KMS-11 (cell line): ENCODE results near the gene RAET1E.
"Not testable (repeated sequence)": the region's sequence is repeated elsewhere in the genome, so short reads cannot be mapped to it uniquely, and the experiment has no call there.

Experiments
- H2AFZ ChIP-seq: fragments of 200-600 bp; sonication (generic); 2 replicates; pipeline ENCODE4 v1.6.1; 2016; ENCODE audit warnings: antibody characterized with exemption, mixed run types, low read depth
- H3K27ac ChIP-seq: fragments of 200-600 bp; sonication (generic); 2 replicates; pipeline ENCODE4 v1.6.1; 2016; ENCODE audit warnings: mild to moderate bottlenecking, mixed run types
- H3K27me3 ChIP-seq: fragments of 200-600 bp; sonication (generic); 2 replicates; pipeline ENCODE4 v1.6.1; 2017; ENCODE audit warnings: mild to moderate bottlenecking, low read depth, mixed run types, moderate library complexity; ENCODE audit not compliant: insufficient read depth
- H3K36me3 ChIP-seq: fragments of 200-600 bp; sonication (generic); 2 replicates; pipeline ENCODE4 v1.6.1; 2017; ENCODE audit warnings: mild to moderate bottlenecking, mixed run types; ENCODE audit not compliant: insufficient read depth
- H3K4me1 ChIP-seq: fragments of 200-600 bp; sonication (generic); 2 replicates; pipeline ENCODE4 v1.6.1; 2016; ENCODE audit warnings: mild to moderate bottlenecking, low read depth, mixed run types; ENCODE audit not compliant: poor library complexity, severe bottlenecking
- H3K4me2 ChIP-seq: fragments of 200-600 bp; sonication (generic); 2 replicates; pipeline ENCODE4 v1.7.0; 2016; ENCODE audit warnings: mild to moderate bottlenecking, mixed run types
- H3K4me3 ChIP-seq: fragments of 200-600 bp; sonication (generic); IDR thresholded peaks from 2 replicates; pipeline ENCODE4 v1.6.1; 2017; ENCODE audit warnings: low read depth, low read length, mixed read lengths; ENCODE audit not compliant: insufficient read depth
- H3K79me2 ChIP-seq: fragments of 200-600 bp; sonication (generic); 2 replicates; pipeline ENCODE4 v1.6.1; 2016; ENCODE audit warnings: low read depth, mixed run types; ENCODE audit not compliant: insufficient read depth
- H3K9ac ChIP-seq: fragments of 200-600 bp; sonication (generic); 2 replicates; pipeline ENCODE4 v1.6.1; 2016; ENCODE audit warnings: mild to moderate bottlenecking, mixed run types
- H4K20me1 ChIP-seq: fragments of 200-600 bp; sonication (generic); 2 replicates; pipeline ENCODE4 v1.6.1; 2016; ENCODE audit warnings: mild to moderate bottlenecking, mixed run types; ENCODE audit not compliant: insufficient read depth
- TF ChIP-seq, protein P1 (sequence below): fragments of 200-600 bp; sonication (generic); conservative IDR thresholded peaks from 2 replicates; pipeline ENCODE4 v1.6.1; 2017; ENCODE audit warnings: low read depth, mild to moderate bottlenecking, antibody characterized with exemption, low read length, moderate library complexity, mixed read lengths

RAET1E gene

DNA sequence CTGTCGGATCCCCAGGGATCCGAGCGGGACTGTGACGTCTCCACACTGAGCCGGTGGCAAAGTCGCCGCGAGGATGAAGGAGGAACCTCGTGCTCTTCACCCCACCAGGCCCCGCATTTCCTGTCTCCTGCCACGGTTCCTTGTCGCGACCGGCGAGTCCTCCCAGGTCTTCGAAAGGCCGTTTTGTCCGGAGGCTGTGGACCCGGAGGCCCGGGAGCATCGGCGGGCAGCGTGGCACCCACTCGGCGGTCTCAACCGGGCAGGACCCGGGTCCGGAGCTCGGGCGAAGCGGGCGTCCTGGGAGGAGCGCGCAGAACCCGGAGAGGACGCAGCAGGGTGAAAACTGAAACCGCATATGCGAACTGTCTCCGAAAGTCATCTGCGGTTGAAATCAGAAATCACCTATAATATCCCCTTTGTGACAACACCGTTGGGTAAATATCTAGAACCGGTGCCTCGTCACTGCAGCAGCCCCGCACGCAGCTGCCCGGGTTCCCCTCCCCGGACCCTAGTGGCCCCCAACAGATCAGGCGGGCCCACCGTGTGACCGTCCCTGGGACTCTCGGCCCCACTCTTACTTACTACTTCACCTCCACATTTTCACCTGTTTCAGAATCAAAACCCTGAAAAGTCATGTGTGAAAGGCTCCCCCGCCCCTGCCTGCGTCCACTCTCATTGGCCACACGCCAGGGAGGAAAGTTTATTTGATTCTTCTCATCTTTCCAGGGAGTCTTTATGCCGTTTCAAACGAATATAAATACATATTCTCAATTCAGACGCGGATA is 40.9 kb upstream of the RAET1E start:
- H3K27ac ChIP-seq = no peak overlapping the region
- no peaks in the 10 kb centered on the region for H3K36me3 ChIP-seq
- H3K4me2 ChIP-seq = peak overlapping the region; percentile 99
- no peak overlapping the region for H3K4me3 ChIP-seq
- H4K20me1 ChIP-seq = no peaks in the 10 kb centered on the region
- H2AFZ ChIP-seq = peak overlapping the region; percentile 67
- H3K4me1 ChIP-seq = peaks cover 52% of the 10 kb centered on the region
- no peaks in the 10 kb centered on the region for H3K79me2 ChIP-seq
- peak overlapping the region; percentile 42; the same call in 1 of the 2 replicates for H3K9ac ChIP-seq
- peaks cover 91% of the 10 kb centered on the region for H3K27me3 ChIP-seq
- TF ChIP-seq, protein P1, sequence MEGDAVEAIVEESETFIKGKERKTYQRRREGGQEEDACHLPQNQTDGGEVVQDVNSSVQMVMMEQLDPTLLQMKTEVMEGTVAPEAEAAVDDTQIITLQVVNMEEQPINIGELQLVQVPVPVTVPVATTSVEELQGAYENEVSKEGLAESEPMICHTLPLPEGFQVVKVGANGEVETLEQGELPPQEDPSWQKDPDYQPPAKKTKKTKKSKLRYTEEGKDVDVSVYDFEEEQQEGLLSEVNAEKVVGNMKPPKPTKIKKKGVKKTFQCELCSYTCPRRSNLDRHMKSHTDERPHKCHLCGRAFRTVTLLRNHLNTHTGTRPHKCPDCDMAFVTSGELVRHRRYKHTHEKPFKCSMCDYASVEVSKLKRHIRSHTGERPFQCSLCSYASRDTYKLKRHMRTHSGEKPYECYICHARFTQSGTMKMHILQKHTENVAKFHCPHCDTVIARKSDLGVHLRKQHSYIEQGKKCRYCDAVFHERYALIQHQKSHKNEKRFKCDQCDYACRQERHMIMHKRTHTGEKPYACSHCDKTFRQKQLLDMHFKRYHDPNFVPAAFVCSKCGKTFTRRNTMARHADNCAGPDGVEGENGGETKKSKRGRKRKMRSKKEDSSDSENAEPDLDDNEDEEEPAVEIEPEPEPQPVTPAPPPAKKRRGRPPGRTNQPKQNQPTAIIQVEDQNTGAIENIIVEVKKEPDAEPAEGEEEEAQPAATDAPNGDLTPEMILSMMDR = no peak

DNA sequence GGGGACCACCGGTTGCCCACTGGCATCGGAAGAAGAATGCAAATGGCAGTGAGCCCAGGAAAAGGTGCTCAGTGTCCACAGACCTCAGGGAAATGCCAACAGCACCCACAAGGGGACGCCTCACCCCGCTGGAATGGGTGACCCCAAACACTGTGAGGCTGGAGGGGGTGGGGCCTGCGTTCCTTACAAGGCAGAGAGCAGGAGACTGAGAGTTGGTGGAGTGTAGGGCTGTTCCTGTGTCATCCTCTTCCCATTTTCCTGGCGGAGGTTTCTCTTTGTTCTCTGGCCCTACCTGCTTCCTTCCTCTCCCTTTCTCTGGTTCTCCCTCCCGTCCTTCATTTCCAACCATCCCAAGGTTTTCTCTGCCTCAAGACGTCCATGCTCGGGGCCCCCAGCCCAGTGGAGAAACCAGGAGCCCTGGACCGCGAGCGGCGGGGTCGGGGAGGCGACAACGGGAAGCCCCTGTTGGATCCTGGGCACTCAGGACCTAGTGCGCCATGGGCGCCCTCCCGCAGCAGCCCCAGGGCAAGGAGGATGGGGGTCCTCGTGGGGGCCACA is 40.2 kb upstream of the RAET1E start:
- Histone ChIP-seq H3K4me2 (peak overlapping the region; percentile 99), H2AFZ (peak overlapping the region; percentile 67), H3K9ac (peak overlapping the region; percentile 42; the same call in 1 of the 2 replicates), H3K27me3 (peaks cover 91% of the 10 kb centered on the region), H3K4me1 (peaks cover 52% of the 10 kb centered on the region)
- not testable (repeated sequence) for H3K4me3 ChIP-seq, H3K27ac ChIP-seq, H3K79me2 ChIP-seq, H4K20me1 ChIP-seq, H3K36me3 ChIP-seq

DNA sequence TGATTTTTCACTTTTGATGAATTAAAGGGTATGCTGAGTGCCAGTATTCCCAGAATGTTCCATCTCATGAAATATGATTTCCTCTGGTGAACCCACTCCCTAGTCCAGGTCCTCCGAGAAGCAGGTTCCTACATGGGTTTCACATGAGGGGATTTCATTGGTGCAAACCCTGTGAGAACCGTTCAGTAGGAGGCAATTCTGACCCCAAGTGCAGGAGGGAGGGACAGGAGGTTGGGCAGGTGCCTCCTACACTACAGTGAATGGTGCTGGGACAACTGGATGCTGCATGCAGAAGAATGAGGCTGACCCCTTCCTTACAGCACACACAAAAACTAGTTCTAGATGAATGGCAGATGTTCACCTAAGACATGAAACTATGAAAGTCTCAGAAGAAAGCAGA is 38.8 kb upstream of the RAET1E start:
- Histone ChIP-seq H2AFZ (no peak overlapping the region), H3K9ac (no peak overlapping the region), H3K36me3 (no peaks in the 10 kb centered on the region), H3K4me1 (peaks cover 52% of the 10 kb centered on the region), H4K20me1 (no peaks in the 10 kb centered on the region), H3K4me3 (no peak overlapping the region), H3K27me3 (peaks cover 82% of the 10 kb centered on the region), H3K79me2 (no peaks in the 10 kb centered on the region), H3K27ac (no peak overlapping the region), H3K4me2 (no peak overlapping the region)
- TF ChIP-seq, protein P1 = no peak

DNA sequence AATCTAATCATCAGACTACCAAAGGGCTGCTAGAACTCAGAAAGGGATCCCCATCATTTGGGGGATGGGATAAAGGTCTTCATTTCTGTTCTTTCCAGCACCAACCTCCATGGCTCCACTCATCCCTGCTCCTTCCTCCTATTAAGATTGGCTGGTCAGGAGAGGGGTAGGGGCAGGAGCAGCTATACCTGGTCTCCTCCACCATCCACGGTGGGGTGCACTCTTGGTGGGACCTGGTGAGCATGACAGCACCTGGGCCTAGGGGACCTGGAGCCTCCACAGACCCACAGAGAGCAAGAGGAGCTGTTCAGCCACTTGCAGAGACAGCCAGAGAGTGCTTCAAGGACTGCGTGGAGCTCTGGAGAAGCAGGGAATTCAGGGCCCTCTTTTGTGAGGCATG is 37.8 kb upstream of the RAET1E start:
- no peaks in the 10 kb centered on the region for H4K20me1 ChIP-seq
- no peaks in the 10 kb centered on the region for H3K36me3 ChIP-seq
- no peak overlapping the region; the same call in 1 of the 2 replicates for H3K4me2 ChIP-seq
- no peaks in the 10 kb centered on the region for H3K79me2 ChIP-seq
- H3K27me3 ChIP-seq = peaks cover 79% of the 10 kb centered on the region
- TF ChIP-seq, protein P1 = no peak
- no peak overlapping the region for H2AFZ ChIP-seq
- no peak overlapping the region for H3K4me3 ChIP-seq
- no peak overlapping the region for H3K9ac ChIP-seq
- no peak overlapping the region for H3K27ac ChIP-seq
- H3K4me1 ChIP-seq = peaks cover 42% of the 10 kb centered on the region

DNA sequence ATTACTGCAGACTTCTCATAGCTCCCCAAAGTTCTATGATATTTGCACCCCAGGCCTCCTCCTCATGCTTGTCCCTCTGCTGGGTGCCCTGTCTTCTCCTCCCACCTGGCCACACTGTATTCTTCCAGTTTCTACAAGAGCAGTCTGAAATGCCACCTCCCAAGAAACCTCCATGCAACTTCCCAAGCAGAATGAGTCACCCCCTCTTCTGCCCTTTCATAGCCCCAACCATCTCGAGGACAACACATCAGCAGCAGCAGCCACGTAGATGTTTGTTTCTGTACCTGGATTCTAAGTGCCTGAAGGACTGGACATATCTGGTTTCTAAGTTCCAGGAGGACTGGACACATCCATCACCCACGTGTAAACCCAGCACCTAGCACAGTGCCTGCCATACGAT is 37.3 kb upstream of the RAET1E start:
- no peak overlapping the region for H3K4me3 ChIP-seq
- H3K36me3 ChIP-seq = no peaks in the 10 kb centered on the region
- H3K79me2 ChIP-seq = no peaks in the 10 kb centered on the region
- H3K27me3 ChIP-seq = peaks cover 79% of the 10 kb centered on the region
- no peak overlapping the region for H3K9ac ChIP-seq
- no peak overlapping the region for H3K27ac ChIP-seq
- H2AFZ ChIP-seq = no peak overlapping the region
- H3K4me2 ChIP-seq = no peak overlapping the region
- TF ChIP-seq, protein P1 = no peak
- no peaks in the 10 kb centered on the region for H4K20me1 ChIP-seq
- peaks cover 42% of the 10 kb centered on the region for H3K4me1 ChIP-seq
